Right lobe of liver (tissue), 6 donors: ENCODE measurements around the gene RBM38. TPM values are rescaled to one million over a fixed set of nuclear protein-coding genes. Genes with fewer than 3 reads are reported as not detected.

ENCODE experiments used
- ATAC-seq, 4 donors: fragments of 200-7000 bp; cut with Tn5 transposase; one replicate each; pipeline ENCODE4 v1.9.1; 2020; ENCODE audit warnings: mild to moderate bottlenecking in 4 of 4, moderate library complexity in 4 of 4
- DNase-seq, 3 donors: peaks; one replicate each; pipeline ENCODE4 v3.0.0-alpha.2; 2020
- H3K27ac ChIP-seq, 3 donors: fragments of 200-600 bp; one replicate each; pipeline ENCODE4 v1.8.0; 2022
- H3K27me3 ChIP-seq, 2 donors: fragments of 200-600 bp; one replicate each; pipeline ENCODE4 v1.8.0; 2022
- H3K36me3 ChIP-seq, 4 donors: fragments of 200-600 bp; sonication (generic) in 1 of 4; one replicate each; pipeline versions ENCODE4 v1.5.1 to v1.8.0; 2017 to 2022; ENCODE audit warnings: control low read depth in 1 of 4
- H3K4me1 ChIP-seq, 4 donors: fragments of 200-600 bp; sonication (generic) in 1 of 4; one replicate each; pipeline versions ENCODE4 v1.5.1 to v1.8.0; 2017 to 2022; ENCODE audit warnings: control low read depth in 1 of 4
- H3K4me3 ChIP-seq, 3 donors: fragments of 200-600 bp; one replicate each; pipeline ENCODE4 v1.8.0; 2022
- H3K9me3 ChIP-seq, 4 donors: fragments of 200-600 bp; sonication (generic) in 1 of 4; one replicate each; pipeline versions ENCODE4 v1.5.1 to v1.8.0; 2017 to 2022; ENCODE audit warnings: control low read depth in 1 of 4
- POLR2A ChIP-seq: fragments of 450-650 bp; IDR thresholded peaks from one replicate; pipeline ENCODE4 v1.6.1; 2017; ENCODE audit warnings: antibody characterized with exemption, mild to moderate bottlenecking
- WGBS: methylation state at CpG from one replicate; pipeline ENCODE4 v1.1.6; 2018; ENCODE audit warnings: low coverage, low lambda C conversion rate; ENCODE audit not compliant: insufficient coverage; ENCODE audit errors: missing lambda C conversion rate; 5-methylcytosine and 5-hydroxymethylcytosine counted together
- intact Hi-C, 2 donors: fragments of 100-400 bp; cut with DNase I; formaldehyde crosslinking; loops; one replicate each; pipeline versions ENCODE4 v1.11.2 to v1.14.1; 2022
- total RNA-seq, 6 experiments: library from RNA; depleted of rRNA in 2 of 6; stranded (reverse); fragments of >200 nt in 2 of 6; fragmentation: NEBNext Ultra II Directional in 3 of 6; extraction: Animal tissue kit (Norgen Biotek cat#: 25700) in 3 of 6; gene quantifications; one replicate each; pipeline versions ENCODE4 v1.1.0 to v1.2.4, GENCODE V29; 2016 to 2023
- TF ChIP-seq, protein P1 (sequence below), 4 donors: fragments of 200-600 bp in 3 of 4; fragments of 450-650 bp in 1 of 4; IDR thresholded peaks; one replicate each; pipeline versions ENCODE4 v1.5.1 to v1.8.0; 2016 to 2022; ENCODE audit warnings: antibody characterized with exemption in 4 of 4, mild to moderate bottlenecking in 2 of 4
- donor health status: DM: no; HTN: yes; CAD: no.
- donor health status: DM: no; HTN: no; CAD: no.
- donor health status: DM: no; HTN: no; CAD: no.
- donor health status: DM: no; HTN: yes; CAD: no.
- donor health status: DM: no; HTN: yes; CAD: no.

RBM38 gene
- total RNA-seq, 6 experiments from 2014 or later, result 3.9 to 16.9 (median 9.6) TPM

- DNase-seq (no peak), ATAC-seq (no peak)
- no peak for TF ChIP-seq POLR2A
- TF ChIP-seq, protein P1, sequence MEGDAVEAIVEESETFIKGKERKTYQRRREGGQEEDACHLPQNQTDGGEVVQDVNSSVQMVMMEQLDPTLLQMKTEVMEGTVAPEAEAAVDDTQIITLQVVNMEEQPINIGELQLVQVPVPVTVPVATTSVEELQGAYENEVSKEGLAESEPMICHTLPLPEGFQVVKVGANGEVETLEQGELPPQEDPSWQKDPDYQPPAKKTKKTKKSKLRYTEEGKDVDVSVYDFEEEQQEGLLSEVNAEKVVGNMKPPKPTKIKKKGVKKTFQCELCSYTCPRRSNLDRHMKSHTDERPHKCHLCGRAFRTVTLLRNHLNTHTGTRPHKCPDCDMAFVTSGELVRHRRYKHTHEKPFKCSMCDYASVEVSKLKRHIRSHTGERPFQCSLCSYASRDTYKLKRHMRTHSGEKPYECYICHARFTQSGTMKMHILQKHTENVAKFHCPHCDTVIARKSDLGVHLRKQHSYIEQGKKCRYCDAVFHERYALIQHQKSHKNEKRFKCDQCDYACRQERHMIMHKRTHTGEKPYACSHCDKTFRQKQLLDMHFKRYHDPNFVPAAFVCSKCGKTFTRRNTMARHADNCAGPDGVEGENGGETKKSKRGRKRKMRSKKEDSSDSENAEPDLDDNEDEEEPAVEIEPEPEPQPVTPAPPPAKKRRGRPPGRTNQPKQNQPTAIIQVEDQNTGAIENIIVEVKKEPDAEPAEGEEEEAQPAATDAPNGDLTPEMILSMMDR (IDR thresholded peaks at IDR 0.05), result no peak
- Histone ChIP-seq H3K9me3 (no peaks in the 10 kb centered on the region), H3K4me3 (no peak overlapping the region), H3K36me3 (no peaks in the 10 kb centered on the region), H3K27ac (no peak overlapping the region), H3K4me1 (peaks cover 0 to 2% (median 0%) of the 10 kb centered on the region in 4 donors), H3K27me3 (no peaks in the 10 kb centered on the region)
- intact Hi-C loops, result loop anchor here (5.0 to 10.0 kb wide), 2 partner anchors 113 to 210 kb away; no protein-coding TSS in a partner anchor
- WGBS, result 83% methylated on average over 2 of the region's 8 CpGs
Measured at GRCh38 chr20:57384486-57384885, 6.7 kb upstream of the RBM38 start.

DNA sequence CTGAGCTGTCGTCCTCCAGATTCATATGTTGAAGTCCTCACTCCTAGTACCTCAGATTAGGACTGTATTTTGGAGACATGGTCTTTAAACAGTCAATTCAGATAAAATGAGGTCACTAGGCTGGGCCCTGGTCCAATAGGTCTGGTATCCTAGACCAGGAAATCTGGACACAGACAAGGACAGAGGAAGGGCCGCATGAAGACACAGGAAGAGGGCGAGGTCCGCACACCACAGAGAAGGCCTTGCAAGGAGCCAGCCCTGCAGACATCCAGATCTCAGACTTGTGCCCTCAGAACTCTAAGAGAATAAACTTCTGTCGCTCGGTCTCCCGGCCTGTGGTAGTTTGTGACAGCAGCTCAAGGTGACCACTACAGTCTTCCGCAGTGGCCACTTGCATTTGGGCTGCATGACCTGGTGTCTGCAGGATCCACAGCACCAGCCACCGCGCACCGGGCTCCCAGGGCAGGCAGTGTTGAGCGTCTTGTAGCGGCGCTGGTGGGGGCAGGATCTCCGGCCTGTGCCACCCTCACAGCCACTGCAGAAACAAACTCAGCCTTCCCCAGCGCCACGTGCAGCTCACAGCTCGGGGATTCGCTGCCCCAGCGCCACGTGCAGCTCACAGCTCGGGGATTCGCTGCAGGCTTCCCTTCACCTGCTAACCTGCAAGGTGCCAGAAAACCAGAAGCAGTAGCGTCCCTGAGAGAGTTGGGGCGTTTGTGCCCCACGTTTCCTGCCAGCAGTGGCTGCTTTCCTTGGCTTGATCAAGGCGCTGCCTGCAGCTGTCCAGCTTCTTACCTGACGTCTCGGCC, 6.0 kb upstream of the RBM38 start:
- Histone ChIP-seq H3K4me1 (peaks cover 0 to 8% (median 0%) of the 10 kb centered on the region in 4 donors), H3K4me3 (no peak overlapping the region), H3K9me3 (no peaks in the 10 kb centered on the region), H3K27ac (no peak overlapping the region), H3K36me3 (no peaks in the 10 kb centered on the region), H3K27me3 (no peaks in the 10 kb centered on the region)
- 68% methylated on average over 10 of the region's 29 CpGs for WGBS
- ATAC-seq, result peak in 3 of 4 donors; percentile 6 to 30 (median 19)
- peak; percentile 41 to 55 (median 50) for DNase-seq
- intact Hi-C loops, result loop anchor here (5.0 to 10.0 kb wide), 2 partner anchors 112 to 210 kb away; no protein-coding TSS in a partner anchor
- TF ChIP-seq, protein P1 (IDR thresholded peaks at IDR 0.05), result no peak
- no peak for TF ChIP-seq POLR2A

DNA sequence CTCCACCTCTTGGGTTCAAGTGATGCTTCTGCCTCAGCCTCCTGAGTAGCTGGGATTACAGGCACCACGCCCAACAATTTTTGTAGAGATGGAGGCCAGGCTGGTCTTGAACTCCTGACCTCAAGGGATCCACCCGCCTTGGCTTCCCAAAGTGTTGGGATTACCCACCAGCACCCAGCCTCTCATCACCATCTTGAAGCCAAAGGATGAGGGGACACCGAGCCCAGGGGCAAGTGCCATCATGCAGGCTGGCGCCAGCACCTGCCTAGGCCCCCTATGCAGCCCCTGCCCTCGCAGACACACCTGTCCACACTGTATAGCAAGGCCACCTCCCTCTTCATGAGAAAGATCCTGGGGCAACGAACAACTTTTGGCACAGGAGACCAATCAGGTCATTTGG, 5.3 kb upstream of the RBM38 start:
- ATAC-seq, result no peak
- Histone ChIP-seq H3K9me3 (no peaks in the 10 kb centered on the region), H3K4me3 (no peak overlapping the region), H3K4me1 (peaks cover 0 to 13% (median 0%) of the 10 kb centered on the region in 4 donors), H3K27me3 (no peaks in the 10 kb centered on the region), H3K36me3 (no peaks in the 10 kb centered on the region), H3K27ac (no peak overlapping the region)
- intact Hi-C loops, result loop anchor here in 1 of 2 donors (10.0 kb wide), 1 partner anchor 209 kb away; no protein-coding TSS in a partner anchor
- DNase-seq, result peak in 2 of 3 donors; percentile 14 to 44
- 100% methylated on average over 3 of the region's 6 CpGs for WGBS
- TF ChIP-seq, protein P1 (IDR thresholded peaks at IDR 0.05), result no peak
- no peak for TF ChIP-seq POLR2A

DNA sequence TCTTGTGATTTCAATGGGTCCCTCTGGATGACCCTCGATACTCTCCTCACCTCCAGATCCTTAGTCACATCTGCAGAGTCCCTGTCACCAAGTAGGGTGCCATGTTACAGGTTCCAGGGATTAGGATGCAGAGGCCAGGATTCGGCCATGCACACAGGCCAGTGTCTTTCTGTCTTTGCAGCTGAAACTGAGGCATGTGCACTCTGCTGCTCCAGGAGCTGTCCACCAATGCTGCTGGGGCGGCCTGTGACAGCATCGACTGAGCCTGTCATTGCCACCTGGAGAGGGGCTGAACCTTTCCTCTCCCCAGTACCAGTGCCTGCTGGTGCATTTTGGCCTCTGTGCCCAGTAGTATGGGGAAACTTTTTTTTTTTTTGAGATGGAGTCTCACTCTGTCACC, 4.4 kb upstream of the RBM38 start:
- H3K4me3 ChIP-seq, result no peak overlapping the region
- peaks cover 0 to 14% (median 0%) of the 10 kb centered on the region in 4 donors for H3K4me1 ChIP-seq
- H3K9me3 ChIP-seq, result no peaks in the 10 kb centered on the region
- TF ChIP-seq, protein P1 (IDR thresholded peaks at IDR 0.05), result no peak
- TF ChIP-seq POLR2A, result no peak
- intact Hi-C loops, result loop anchor here in 1 of 2 donors (10.0 kb wide), 1 partner anchor 208 kb away; no protein-coding TSS in a partner anchor
- no peak overlapping the region for H3K27ac ChIP-seq
- DNase-seq (peak in 1 of 3 donors; percentile 14), ATAC-seq (no peak)
- no peaks in the 10 kb centered on the region for H3K27me3 ChIP-seq
- WGBS, result 100% methylated on average over 1 of the region's 4 CpGs
- no peaks in the 10 kb centered on the region for H3K36me3 ChIP-seq
